ENCODE data around the gene EML6. TPM values are rescaled to one million over a fixed set of nuclear protein-coding genes. Genes with fewer than 3 reads are reported as not detected.

EML6 gene
- total and polyA plus RNA-seq, 2 of the 13 experiments (the other 11 are each of a cell fraction or from before 2014, with no cell fraction given), result 17.2 to 32.4 TPM

DNA sequence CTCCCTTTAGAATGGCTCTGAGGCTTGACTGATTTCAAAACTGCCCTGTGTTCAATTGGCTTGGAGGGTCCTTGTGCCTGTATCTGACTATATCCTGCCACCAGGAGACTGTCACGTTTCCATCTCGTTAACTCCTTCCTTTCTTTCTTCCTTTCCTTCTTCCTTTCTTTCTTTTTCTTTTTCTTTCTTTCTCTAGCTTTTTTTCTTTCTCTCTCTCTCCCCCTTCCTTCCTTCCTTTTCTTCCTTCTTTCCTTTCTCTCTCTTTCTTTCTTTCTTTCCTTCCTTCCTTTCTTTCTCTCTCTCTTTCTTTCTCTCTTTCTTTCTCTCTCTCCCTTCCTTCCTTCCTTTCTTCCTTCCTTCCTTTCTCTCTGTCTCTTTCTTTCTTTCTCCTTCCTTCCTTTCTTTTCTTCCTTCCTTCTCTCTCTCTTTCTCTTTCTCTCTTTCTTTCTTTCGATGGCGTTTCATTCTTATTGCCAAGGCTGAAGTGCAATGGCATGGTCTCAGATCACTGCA, 38.1 kb upstream of the EML6 start:
- FAIRE-seq (peak; percentile 37), ATAC-seq (no peak)
- BruUV-seq (replicated peaks), result no TSS peak

More for the DNA sequence above, 38.1 kb upstream of the EML6 start:
- ChIA-PET POLR2A (no interaction called here), CTCF (ENCODE audit: low intra/inter-chr PET ratio, low total read pairs) (no interaction called here)
- Histone ChIP-seq H3K9ac (ENCODE audit: insufficient read depth, low read depth, low read length) (no peak overlapping the region), H3K27ac (ENCODE audit: extremely low read length, insufficient read depth, low read length) (no peak overlapping the region), H3K4me2 (ENCODE audit: low read depth, low read length) (no peak overlapping the region), H3K4me3 (replicated peaks in 1 of 3; ENCODE audit: insufficient read depth in 1 of 3, low read depth in 2 of 3, low read length in 3 of 3) (no peak overlapping the region), H2AFZ (ENCODE audit: low read length) (no peak overlapping the region), H3K36me3 (replicated peaks in 1 of 2; ENCODE audit: control insufficient read depth in 1 of 2, insufficient read depth in 2 of 2, low read length in 2 of 2) (no peaks in the 10 kb centered on the region), H3K4me1 (ENCODE audit: insufficient read depth, low read length) (peaks cover 19% of the 10 kb centered on the region), H3K79me2 (ENCODE audit: insufficient read depth, low read length) (no peaks in the 10 kb centered on the region), H3K27me3 (ENCODE audit: control insufficient read depth in 1 of 2, insufficient read depth in 2 of 2, low read length in 2 of 2) (no peaks in the 10 kb centered on the region), H3K9me3 (ENCODE audit: low read length) (no peaks in the 10 kb centered on the region), H4K20me1 (ENCODE audit: insufficient read depth, low read length) (no peaks in the 10 kb centered on the region)
- DNase-seq (ENCODE audit: low spot score), result no peak
- intact Hi-C loops (cut with micrococcal nuclease; ENCODE audit: unreplicated experiment) (no loop called here), in situ Hi-C loops (cut with HindIII; ENCODE audit: extremely low pct_ligation_motif_present, low pct_unique_long_range_greater_than_20kb) (no loop called here)
- TF ChIP-seq SOX6 (IDR thresholded peaks at IDR 0.05), result peak; percentile 76; the same call in 1 of the 2 replicates
- no peak for TF ChIP-seq SOX6 (CRISPR knock-in tag; IDR thresholded peaks at IDR 0.05)
- TF ChIP-seq MED13 (CRISPR knock-in tag; IDR thresholded peaks at IDR 0.05), result no peak
- TF ChIP-seq, protein P1, sequence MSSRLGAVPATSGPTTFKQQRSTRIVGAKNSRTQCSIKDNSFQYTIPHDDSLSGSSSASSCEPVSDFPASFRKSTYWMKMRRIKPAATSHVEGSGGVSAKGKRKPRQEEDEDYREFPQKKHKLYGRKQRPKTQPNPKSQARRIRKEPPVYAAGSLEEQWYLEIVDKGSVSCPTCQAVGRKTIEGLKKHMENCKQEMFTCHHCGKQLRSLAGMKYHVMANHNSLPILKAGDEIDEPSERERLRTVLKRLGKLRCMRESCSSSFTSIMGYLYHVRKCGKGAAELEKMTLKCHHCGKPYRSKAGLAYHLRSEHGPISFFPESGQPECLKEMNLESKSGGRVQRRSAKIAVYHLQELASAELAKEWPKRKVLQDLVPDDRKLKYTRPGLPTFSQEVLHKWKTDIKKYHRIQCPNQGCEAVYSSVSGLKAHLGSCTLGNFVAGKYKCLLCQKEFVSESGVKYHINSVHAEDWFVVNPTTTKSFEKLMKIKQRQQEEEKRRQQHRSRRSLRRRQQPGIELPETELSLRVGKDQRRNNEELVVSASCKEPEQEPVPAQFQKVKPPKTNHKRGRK (CRISPR knock-in tag; IDR thresholded peaks at IDR 0.05), result peak; percentile 90
- 0 out of 2 replicates have a peak, but pooled peaks have one; percentile 27 for TF ChIP-seq IKZF1 (IDR thresholded peaks at IDR 0.05)
- TF ChIP-seq, protein P2, sequence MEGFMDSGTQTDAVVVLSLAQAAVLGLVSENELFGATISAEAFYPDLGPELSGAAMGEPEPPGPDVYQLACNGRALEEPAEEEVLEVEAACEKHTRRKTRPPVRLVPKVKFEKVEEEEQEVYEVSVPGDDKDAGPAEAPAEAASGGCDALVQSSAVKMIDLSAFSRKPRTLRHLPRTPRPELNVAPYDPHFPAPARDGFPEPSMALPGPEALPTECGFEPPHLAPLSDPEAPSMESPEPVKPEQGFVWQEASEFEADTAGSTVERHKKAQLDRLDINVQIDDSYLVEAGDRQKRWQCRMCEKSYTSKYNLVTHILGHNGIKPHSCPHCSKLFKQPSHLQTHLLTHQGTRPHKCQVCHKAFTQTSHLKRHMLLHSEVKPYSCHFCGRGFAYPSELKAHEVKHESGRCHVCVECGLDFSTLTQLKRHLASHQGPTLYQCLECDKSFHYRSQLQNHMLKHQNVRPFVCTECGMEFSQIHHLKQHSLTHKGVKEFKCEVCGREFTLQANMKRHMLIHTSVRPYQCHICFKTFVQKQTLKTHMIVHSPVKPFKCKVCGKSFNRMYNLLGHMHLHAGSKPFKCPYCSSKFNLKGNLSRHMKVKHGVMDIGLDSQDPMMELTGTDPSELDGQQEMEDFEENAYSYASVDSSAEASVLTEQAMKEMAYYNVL (CRISPR knock-in tag; IDR thresholded peaks at IDR 0.05; ENCODE audit: borderline replicate concordance), result no peak
- TF ChIP-seq, protein P3, sequence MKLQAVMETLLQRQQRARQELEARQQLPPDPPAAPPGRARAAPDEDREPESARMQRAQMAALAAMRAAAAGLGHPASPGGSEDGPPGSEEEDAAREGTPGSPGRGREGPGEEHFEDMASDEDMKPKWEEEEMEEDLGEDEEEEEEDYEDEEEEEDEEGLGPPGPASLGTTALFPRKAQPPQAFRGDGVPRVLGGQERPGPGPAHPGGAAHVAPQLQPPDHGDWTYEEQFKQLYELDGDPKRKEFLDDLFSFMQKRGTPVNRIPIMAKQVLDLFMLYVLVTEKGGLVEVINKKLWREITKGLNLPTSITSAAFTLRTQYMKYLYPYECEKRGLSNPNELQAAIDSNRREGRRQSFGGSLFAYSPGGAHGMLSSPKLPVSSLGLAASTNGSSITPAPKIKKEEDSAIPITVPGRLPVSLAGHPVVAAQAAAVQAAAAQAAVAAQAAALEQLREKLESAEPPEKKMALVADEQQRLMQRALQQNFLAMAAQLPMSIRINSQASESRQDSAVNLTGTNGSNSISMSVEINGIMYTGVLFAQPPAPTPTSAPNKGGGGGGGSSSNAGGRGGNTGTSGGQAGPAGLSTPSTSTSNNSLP (IDR thresholded peaks at IDR 0.05; ENCODE audit: low read depth, low read length), result no peak
- TF ChIP-seq SP2 (CRISPR knock-in tag; IDR thresholded peaks at IDR 0.05), result no peak
- peak; percentile 45; the same call in 1 of the 2 replicates for TF ChIP-seq ATM (IDR thresholded peaks at IDR 0.05; ENCODE audit: borderline replicate concordance)
- 83% methylated on average over 4 of the region's 4 CpGs for WGBS (ENCODE audit: low lambda C conversion rate)
